ENCODE data around the gene C9orf152.

The C9orf152 gene

GRCh38 chr9:110155751-110156150 is 52.2 kb downstream of the C9orf152 start:
- no peak for DNase-seq (ENCODE audit: insufficient read length, low spot score)
- TF ChIP-seq POLR2A (IDR thresholded peaks at IDR 0.05; ENCODE audit: low read depth, low read length), result no peak
- FAIRE-seq, result no peak

- TF ChIP-seq POLR2A (IDR thresholded peaks at IDR 0.05; ENCODE audit: low read depth, low read length), result no peak
- DNase-seq (ENCODE audit: insufficient read length, low spot score) (no peak), FAIRE-seq (no peak)
These were observed 54.5 kb downstream of the C9orf152 start for GRCh38 chr9:110153431-110153830.

- peak; percentile 78 for FAIRE-seq
- TF ChIP-seq POLR2A (IDR thresholded peaks at IDR 0.05; ENCODE audit: low read depth, low read length), result no peak
- DNase-seq (ENCODE audit: insufficient read length, low spot score), result no peak
These were observed 55.1 kb downstream of the C9orf152 start for GRCh38 chr9:110152704-110153374.

Data from H54 (cell line).